PC-3 (cell line): ENCODE results near the gene C2orf80. TPM values are rescaled to one million over a fixed set of nuclear protein-coding genes. Genes with fewer than 3 reads are reported as not detected.

Experiments used
- ATAC-seq: fragments of 200-7000 bp; cut with Tn5 transposase; 2 replicates; pipeline ENCODE4 v1.9.1; 2020; ENCODE audit warnings: mild to moderate bottlenecking, moderate library complexity
- BruUV-seq: library from RNA; stranded (reverse); fragments of 400-500 nt; replicated peaks from 2 replicates; lab custom pipeline; 2021; lab: Mats Ljungman, UMichigan
- CTCF ChIA-PET: fragments of 300-600 bp; sonication (Branson Sonifier 250); formaldehyde crosslinking; loops from one replicate; lab custom pipeline; 2022; ENCODE audit warnings: antibody characterized with exemption; lab: Charles Lee
- POLR2A ChIA-PET: fragments of 300-600 bp; sonication (Branson Sonifier 250); formaldehyde crosslinking; loops from one replicate; lab custom pipeline; 2022; ENCODE audit warnings: antibody characterized with exemption; ENCODE audit not compliant: unreplicated experiment; lab: Charles Lee
- DNase-seq: peaks from one replicate; pipeline ENCODE4 v3.0.0-alpha.2; 2015
- H2AFZ ChIP-seq: fragments of 300-600 bp; sonication (generic); 2 replicates; pipeline ENCODE4 v1.6.0; 2016; ENCODE audit warnings: antibody characterized with exemption, low read length
- H3F3A ChIP-seq: fragments of 300-600 bp; sonication (generic); one replicate; pipeline ENCODE4 v1.6.0; 2017; ENCODE audit warnings: antibody characterized with exemption, low read length, control low read depth, mild to moderate bottlenecking; ENCODE audit not compliant: unreplicated experiment
- H3K27ac ChIP-seq: fragments of 300-600 bp; sonication (generic); 2 replicates; pipeline ENCODE4 v1.5.1; 2016; ENCODE audit warnings: mild to moderate bottlenecking, low read length
- H3K27me3 ChIP-seq: fragments of 300-600 bp; sonication (generic); 2 replicates; pipeline ENCODE4 v1.6.1; 2016; ENCODE audit warnings: low read length, mixed read lengths
- H3K36me3 ChIP-seq: fragments of 300-600 bp; sonication (generic); 2 replicates; pipeline ENCODE4 v1.6.1; 2016; ENCODE audit warnings: low read depth, mixed run types, low read length, mixed read lengths
- H3K4me1 ChIP-seq: fragments of 300-600 bp; sonication (generic); 2 replicates; pipeline ENCODE4 v1.5.1; 2016; ENCODE audit warnings: low read length; ENCODE audit not compliant: insufficient read depth
- H3K4me2 ChIP-seq: fragments of 300-600 bp; sonication (generic); 2 replicates; pipeline ENCODE4 v1.6.0; 2016; ENCODE audit warnings: low read length
- H3K4me3 ChIP-seq: fragments of 300-600 bp; sonication (generic); 2 replicates; pipeline ENCODE4 v1.5.1; 2016; ENCODE audit warnings: mild to moderate bottlenecking, low read length, mixed read lengths
- H3K79me2 ChIP-seq: fragments of 300-600 bp; sonication (generic); 2 replicates; pipeline ENCODE4 v1.6.1; 2017; ENCODE audit warnings: low read length, mixed read lengths
- H3K9ac ChIP-seq: fragments of 300-600 bp; sonication (generic); 2 replicates; pipeline ENCODE4 v1.6.0; 2016; ENCODE audit warnings: mild to moderate bottlenecking, low read length
- H3K9me2 ChIP-seq: fragments of 300-600 bp; sonication (generic); replicated peaks from 2 replicates; pipeline ENCODE4 v1.6.1; 2016; ENCODE audit warnings: mixed run types, low read length, mixed read lengths
- H3K9me3 ChIP-seq: fragments of 300-600 bp; sonication (generic); 2 replicates; pipeline ENCODE4 v1.6.1; 2016; ENCODE audit warnings: low read length, mixed read lengths
- H4K20me1 ChIP-seq: fragments of 300-600 bp; sonication (generic); 2 replicates; pipeline ENCODE4 v1.6.1; 2016; ENCODE audit warnings: low read length, mixed read lengths
- CTCF ChIP-seq: fragments of 300-600 bp; sonication (generic); conservative IDR thresholded peaks from 2 replicates; pipeline ENCODE4 v1.5.1; 2017; ENCODE audit warnings: antibody characterized with exemption, low read depth, mild to moderate bottlenecking, low read length
- EZH2 ChIP-seq: fragments of 300-600 bp; sonication (generic); IDR thresholded peaks from one replicate; pipeline ENCODE4 v1.6.1; 2017; ENCODE audit warnings: antibody characterized with exemption, mild to moderate bottlenecking, low read length; ENCODE audit not compliant: unreplicated experiment
- EZH2phosphoT487 ChIP-seq: fragments of 300-600 bp; sonication (generic); IDR thresholded peaks from 2 replicates; pipeline ENCODE4 v1.6.1; 2018; ENCODE audit warnings: mild to moderate bottlenecking, antibody characterized with exemption, low read length, borderline replicate concordance
- intact Hi-C: fragments of 100-400 bp; cut with micrococcal nuclease; formaldehyde crosslinking; loops from 2 replicates; pipeline ENCODE4 v1.9.0; 2023
- total RNA-seq: library from RNA; depleted of rRNA; stranded (reverse); fragments of >200 nt; gene quantifications from 2 replicates; pipeline ENCODE4 v1.2.3, GENCODE V29; 2014

The C2orf80 gene
- total RNA-seq, 1 experiment from 2014 or later = not detected

GRCh38 chr2:208134928-208135586, 54.8 kb downstream of the C2orf80 start:
- H3K9me2 ChIP-seq = no peaks in the 10 kb centered on the region
- ChIA-PET CTCF (interaction anchor here (0.5 to 1.0 kb wide), 2 partner anchors 13 to 26 kb away, joined by 4 to 5 read pairs; no protein-coding TSS in a partner anchor), POLR2A (no interaction called here)
- H3K9ac ChIP-seq = no peak overlapping the region
- H3K4me2 ChIP-seq = no peak overlapping the region
- H3K4me1 ChIP-seq = peaks cover 24% of the 10 kb centered on the region
- no peaks in the 10 kb centered on the region for H3K79me2 ChIP-seq
- intact Hi-C loops = no loop called here
- no peaks in the 10 kb centered on the region for H3F3A ChIP-seq
- no peak overlapping the region for H3K27ac ChIP-seq
- H3K36me3 ChIP-seq = no peaks in the 10 kb centered on the region
- no peak overlapping the region for H3K4me3 ChIP-seq
- DNase-seq (peak; percentile 53), ATAC-seq (peak; percentile 72)
- no peaks in the 10 kb centered on the region for H4K20me1 ChIP-seq
- BruUV-seq = no TSS peak
- no peak for TF ChIP-seq EZH2
- no peak for TF ChIP-seq CTCF
- TF ChIP-seq EZH2phosphoT487 = no peak
- no peaks in the 10 kb centered on the region for H3K9me3 ChIP-seq
- peak overlapping the region; percentile 9; the same call in 1 of the 2 replicates for H2AFZ ChIP-seq
- no peaks in the 10 kb centered on the region for H3K27me3 ChIP-seq

DNA sequence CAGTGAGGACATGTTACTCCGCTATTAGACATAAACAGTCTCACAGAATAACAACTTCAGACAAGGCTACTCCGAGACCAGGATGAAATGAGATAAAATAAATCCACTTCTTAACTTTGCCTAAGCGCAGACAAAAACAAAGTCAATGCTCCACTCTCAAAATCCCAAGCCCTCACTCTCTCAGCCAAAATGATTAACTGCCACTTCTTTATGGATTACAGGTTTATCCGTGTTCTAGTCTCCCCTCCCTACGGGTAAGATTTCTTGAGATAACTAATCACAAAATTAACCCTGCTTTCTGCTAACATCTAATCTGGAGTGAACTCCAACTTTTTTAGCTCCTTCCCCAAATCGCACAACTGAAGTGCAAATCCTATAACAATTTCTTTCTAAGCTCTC, 59.1 kb downstream of the C2orf80 start:
- Histone ChIP-seq H2AFZ (no peak overlapping the region), H3K4me2 (peak overlapping the region; percentile 33; the same call in 1 of the 2 replicates)
- TF ChIP-seq EZH2 (no peak), EZH2phosphoT487 (no peak), CTCF (no peak)

More for the DNA sequence above, 59.1 kb downstream of the C2orf80 start:
- Histone ChIP-seq H3K9me3 (no peaks in the 10 kb centered on the region), H3K79me2 (no peaks in the 10 kb centered on the region), H3K9ac (no peak overlapping the region), H3K4me3 (no peak overlapping the region), H3K4me1 (peaks cover 33% of the 10 kb centered on the region), H3F3A (no peaks in the 10 kb centered on the region), H3K36me3 (no peaks in the 10 kb centered on the region), H3K27ac (no peak overlapping the region), H3K9me2 (no peaks in the 10 kb centered on the region), H3K27me3 (no peaks in the 10 kb centered on the region), H4K20me1 (no peaks in the 10 kb centered on the region)
- intact Hi-C loops = no loop called here
- POLR2A ChIA-PET = no interaction called here
- no TSS peak for BruUV-seq
- no peak for ATAC-seq
- CTCF ChIA-PET = interaction anchor here (0.6 kb wide), 2 partner anchors 12 to 30 kb away, joined by 3 read pairs; no protein-coding TSS in a partner anchor
- no peak for DNase-seq
